ENCODE data around the gene SLC25A51.

SLC25A51 gene

DNA sequence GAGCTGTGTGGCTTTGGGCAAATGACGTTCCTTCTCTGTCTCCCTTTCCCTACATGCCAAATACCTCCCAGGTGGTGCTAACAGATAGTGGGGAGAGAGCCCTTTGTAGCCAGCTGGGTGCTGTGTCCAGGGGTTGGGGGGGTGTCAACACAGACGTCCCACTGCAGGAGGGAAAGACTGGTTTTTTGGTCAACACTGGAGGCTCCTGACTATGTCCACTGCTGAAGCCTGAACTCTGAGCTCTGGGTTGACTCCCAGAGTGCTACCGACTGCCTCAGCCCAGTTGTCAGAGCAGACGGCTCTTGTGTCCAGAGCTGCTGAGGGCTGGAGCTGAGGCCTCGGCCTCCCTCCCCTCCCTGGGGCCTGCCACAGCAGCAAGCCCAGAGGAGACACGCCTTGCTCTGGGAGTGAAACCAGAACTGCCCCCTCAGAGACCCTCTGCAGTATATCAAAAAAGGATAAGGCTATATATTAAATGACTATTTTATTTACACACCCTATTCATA is 14.8 kb upstream of the SLC25A51 start:
- Histone ChIP-seq H3K36me3 (ENCODE audit: low read length) (no peaks in the 10 kb centered on the region), H3F3A (ENCODE audit: insufficient read depth) (no peaks in the 10 kb centered on the region)

DNA sequence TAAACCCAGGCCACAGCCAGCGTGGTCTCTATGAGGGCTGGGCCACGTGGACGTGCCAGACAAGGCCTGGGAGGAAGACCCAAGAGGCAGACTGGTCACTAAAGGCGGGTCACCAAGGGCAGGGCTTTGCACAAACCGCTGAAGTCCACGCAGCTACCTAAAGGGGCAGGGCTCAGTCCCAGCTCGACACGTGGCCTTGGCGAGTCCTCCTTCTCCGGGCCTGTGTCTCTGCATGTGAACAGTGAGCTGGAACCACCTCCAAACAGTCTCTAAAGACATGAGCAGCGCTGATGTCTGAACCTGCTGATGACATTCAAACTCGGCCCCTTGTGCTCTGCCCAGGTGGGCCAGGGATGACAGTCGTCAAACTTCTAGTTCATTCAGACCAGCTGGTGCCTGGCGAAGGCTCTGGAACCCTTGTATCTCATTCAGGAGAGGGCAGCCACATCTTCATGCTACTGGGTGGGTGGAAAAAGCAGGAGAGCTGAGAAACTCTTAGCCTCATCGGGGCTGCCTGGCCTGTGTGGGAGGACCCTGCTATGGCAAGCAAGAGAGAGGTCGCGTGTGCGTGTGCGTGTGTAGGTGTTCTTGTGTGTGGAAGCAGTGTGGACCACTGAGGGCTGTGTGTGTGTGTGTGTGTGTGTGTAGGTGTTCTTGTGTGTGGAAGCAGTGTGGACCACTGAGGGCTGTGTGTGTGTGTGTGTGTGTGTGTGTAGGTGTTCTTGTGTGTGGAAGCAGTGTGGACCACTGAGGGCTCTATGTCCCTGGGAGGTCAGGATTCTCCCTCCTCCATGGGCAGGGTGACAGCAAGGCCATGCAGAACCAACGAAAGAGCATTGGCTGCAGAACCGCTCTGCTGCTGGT is 14.1 kb upstream of the SLC25A51 start:
- H4K20me1 ChIP-seq (ENCODE audit: low read depth, low read length): no peaks in the 10 kb centered on the region
- no peaks in the 10 kb centered on the region for H3K36me3 ChIP-seq (ENCODE audit: low read length)
- no peaks in the 10 kb centered on the region for H3K79me2 ChIP-seq (ENCODE audit: insufficient read depth, low read length)
- TF ChIP-seq, protein P1, sequence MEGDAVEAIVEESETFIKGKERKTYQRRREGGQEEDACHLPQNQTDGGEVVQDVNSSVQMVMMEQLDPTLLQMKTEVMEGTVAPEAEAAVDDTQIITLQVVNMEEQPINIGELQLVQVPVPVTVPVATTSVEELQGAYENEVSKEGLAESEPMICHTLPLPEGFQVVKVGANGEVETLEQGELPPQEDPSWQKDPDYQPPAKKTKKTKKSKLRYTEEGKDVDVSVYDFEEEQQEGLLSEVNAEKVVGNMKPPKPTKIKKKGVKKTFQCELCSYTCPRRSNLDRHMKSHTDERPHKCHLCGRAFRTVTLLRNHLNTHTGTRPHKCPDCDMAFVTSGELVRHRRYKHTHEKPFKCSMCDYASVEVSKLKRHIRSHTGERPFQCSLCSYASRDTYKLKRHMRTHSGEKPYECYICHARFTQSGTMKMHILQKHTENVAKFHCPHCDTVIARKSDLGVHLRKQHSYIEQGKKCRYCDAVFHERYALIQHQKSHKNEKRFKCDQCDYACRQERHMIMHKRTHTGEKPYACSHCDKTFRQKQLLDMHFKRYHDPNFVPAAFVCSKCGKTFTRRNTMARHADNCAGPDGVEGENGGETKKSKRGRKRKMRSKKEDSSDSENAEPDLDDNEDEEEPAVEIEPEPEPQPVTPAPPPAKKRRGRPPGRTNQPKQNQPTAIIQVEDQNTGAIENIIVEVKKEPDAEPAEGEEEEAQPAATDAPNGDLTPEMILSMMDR (IDR thresholded peaks at IDR 0.05; ENCODE audit: insufficient read depth, low read length, poor library complexity, severe bottlenecking): no peak
- TF ChIP-seq EZH2phosphoT487 (conservative IDR thresholded peaks at IDR 0.05; ENCODE audit: low read length): no peak
- no peaks in the 10 kb centered on the region for H3K27me3 ChIP-seq (ENCODE audit: low read length)
- H3K9me3 ChIP-seq (ENCODE audit: insufficient read depth, low read length): no peaks in the 10 kb centered on the region
- H3K9ac ChIP-seq (ENCODE audit: low read length): no peak overlapping the region
- no peak overlapping the region for H2AFZ ChIP-seq (ENCODE audit: low read depth, low read length, severe bottlenecking)
- no peak overlapping the region for H3K4me2 ChIP-seq (ENCODE audit: low read depth, low read length, poor library complexity, severe bottlenecking)
- H3K9me2 ChIP-seq (replicated peaks; ENCODE audit: insufficient read depth, low read length): no peaks in the 10 kb centered on the region
- H3K4me3 ChIP-seq (ENCODE audit: insufficient read depth, low read length, poor library complexity, severe bottlenecking): no peak overlapping the region
- H3F3A ChIP-seq (ENCODE audit: insufficient read depth): no peaks in the 10 kb centered on the region
- no peak overlapping the region for H3K27ac ChIP-seq (ENCODE audit: low read depth, low read length)

More for the DNA sequence above, 14.8 kb upstream of the SLC25A51 start:
- TF ChIP-seq, protein P1 (IDR thresholded peaks at IDR 0.05; ENCODE audit: insufficient read depth, low read length, poor library complexity, severe bottlenecking): no peak
- TF ChIP-seq EZH2phosphoT487 (conservative IDR thresholded peaks at IDR 0.05; ENCODE audit: low read length): no peak
- H3K9me3 ChIP-seq (ENCODE audit: insufficient read depth, low read length): no peaks in the 10 kb centered on the region
- H4K20me1 ChIP-seq (ENCODE audit: low read depth, low read length): no peaks in the 10 kb centered on the region
- no peaks in the 10 kb centered on the region for H3K9me2 ChIP-seq (replicated peaks; ENCODE audit: insufficient read depth, low read length)
- H3K27me3 ChIP-seq (ENCODE audit: low read length): no peaks in the 10 kb centered on the region
- H3K79me2 ChIP-seq (ENCODE audit: insufficient read depth, low read length): no peaks in the 10 kb centered on the region
- no peak overlapping the region for H3K4me2 ChIP-seq (ENCODE audit: low read depth, low read length, poor library complexity, severe bottlenecking)
- H3K4me3 ChIP-seq (ENCODE audit: insufficient read depth, low read length, poor library complexity, severe bottlenecking): no peak overlapping the region
- H3K9ac ChIP-seq (ENCODE audit: low read length): no peak overlapping the region
- no peak overlapping the region for H3K27ac ChIP-seq (ENCODE audit: low read depth, low read length)
- no peak overlapping the region for H2AFZ ChIP-seq (ENCODE audit: low read depth, low read length, severe bottlenecking)

DNA sequence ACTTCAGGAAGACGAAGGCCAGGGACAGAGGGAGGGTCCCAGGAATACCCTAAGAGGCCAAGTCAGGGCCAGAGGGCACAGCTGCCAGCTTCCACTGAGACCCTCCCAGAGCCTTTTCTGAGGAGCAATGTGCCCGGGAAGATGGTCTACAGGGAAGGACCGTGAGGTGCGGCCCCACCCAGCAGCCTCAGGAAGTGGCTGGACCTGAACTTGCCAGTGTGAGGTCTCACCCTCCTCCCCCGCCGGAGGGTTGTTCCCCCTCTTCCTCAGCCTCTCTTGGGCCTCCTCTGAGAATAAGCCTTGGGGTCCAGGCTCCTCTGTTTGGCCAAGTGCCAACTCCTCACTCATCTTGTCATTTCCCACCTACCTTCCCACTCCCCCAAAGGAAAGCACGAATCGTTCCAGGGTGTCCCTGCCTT is 13.4 kb upstream of the SLC25A51 start:
- Histone ChIP-seq H3F3A (ENCODE audit: insufficient read depth) (no peaks in the 10 kb centered on the region), H3K27ac (ENCODE audit: low read depth, low read length) (no peak overlapping the region), H3K4me3 (ENCODE audit: insufficient read depth, low read length, poor library complexity, severe bottlenecking) (no peak overlapping the region), H3K79me2 (ENCODE audit: insufficient read depth, low read length) (no peaks in the 10 kb centered on the region), H3K27me3 (ENCODE audit: low read length) (no peaks in the 10 kb centered on the region), H3K9me2 (replicated peaks; ENCODE audit: insufficient read depth, low read length) (no peaks in the 10 kb centered on the region), H3K4me2 (ENCODE audit: low read depth, low read length, poor library complexity, severe bottlenecking) (no peak overlapping the region), H2AFZ (ENCODE audit: low read depth, low read length, severe bottlenecking) (no peak overlapping the region), H3K9ac (ENCODE audit: low read length) (no peak overlapping the region), H3K36me3 (ENCODE audit: low read length) (no peaks in the 10 kb centered on the region), H4K20me1 (ENCODE audit: low read depth, low read length) (no peaks in the 10 kb centered on the region), H3K9me3 (ENCODE audit: insufficient read depth, low read length) (no peaks in the 10 kb centered on the region)
- TF ChIP-seq, protein P1 (IDR thresholded peaks at IDR 0.05; ENCODE audit: insufficient read depth, low read length, poor library complexity, severe bottlenecking): no peak
- TF ChIP-seq EZH2phosphoT487 (conservative IDR thresholded peaks at IDR 0.05; ENCODE audit: low read length): no peak

All from SU-DHL-6 (cell line).